GM06990 (cell line): ENCODE measurements around the gene FXYD2.

Experiments used
- DNase-seq: peaks from one replicate; pipeline ENCODE4 v3.0.0-alpha.2; 2011; ENCODE audit not compliant: insufficient read length; ENCODE audit errors: extremely low read depth
- H3K27me3 ChIP-seq: replicated peaks from 2 replicates; pipeline ENCODE4 v1.6.0; 2011; ENCODE audit warnings: low read length; ENCODE audit not compliant: control insufficient read depth, insufficient read depth
- H3K36me3 ChIP-seq: 2 replicates; pipeline ENCODE4 v1.5.1; 2011; ENCODE audit warnings: low read length; ENCODE audit not compliant: control insufficient read depth, insufficient read depth
- H3K4me3 ChIP-seq: replicated peaks from 2 replicates; pipeline ENCODE4 v1.5.1; 2011; ENCODE audit warnings: low read depth, mild to moderate bottlenecking, control low read depth, low read length
- TF ChIP-seq, protein P1 (sequence below): IDR thresholded peaks from 2 replicates; pipeline ENCODE4 v1.5.1; 2011; ENCODE audit warnings: low read length, control low read depth, mild to moderate bottlenecking, inconsistent platforms; ENCODE audit not compliant: insufficient read depth, poor library complexity, severe bottlenecking

Gene FXYD2

DNA sequence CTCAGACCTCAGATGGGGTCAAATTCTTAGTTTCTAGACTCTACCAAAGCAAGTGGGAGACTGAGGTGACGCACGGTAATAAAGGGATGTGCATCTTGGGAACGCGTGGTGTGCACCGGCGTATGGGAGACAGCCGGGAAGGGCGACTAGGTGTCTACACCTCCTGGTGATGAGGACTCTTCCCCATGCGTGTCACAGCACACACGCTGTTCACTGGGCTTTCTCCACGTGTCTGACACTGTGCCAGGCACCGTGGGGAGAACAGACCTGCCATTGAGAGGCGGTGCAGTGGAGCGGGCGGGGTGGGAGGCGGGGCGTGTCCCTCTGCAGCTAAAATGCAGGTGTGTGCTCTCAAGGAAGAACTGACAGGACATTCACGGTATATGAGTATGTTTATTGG lies 46.6 kb upstream of the FXYD2 start:
- no peak for DNase-seq
- Histone ChIP-seq H3K4me3 (no peak overlapping the region), H3K36me3 (no peaks in the 10 kb centered on the region), H3K27me3 (peaks cover 8% of the 10 kb centered on the region)
- TF ChIP-seq, protein P1, sequence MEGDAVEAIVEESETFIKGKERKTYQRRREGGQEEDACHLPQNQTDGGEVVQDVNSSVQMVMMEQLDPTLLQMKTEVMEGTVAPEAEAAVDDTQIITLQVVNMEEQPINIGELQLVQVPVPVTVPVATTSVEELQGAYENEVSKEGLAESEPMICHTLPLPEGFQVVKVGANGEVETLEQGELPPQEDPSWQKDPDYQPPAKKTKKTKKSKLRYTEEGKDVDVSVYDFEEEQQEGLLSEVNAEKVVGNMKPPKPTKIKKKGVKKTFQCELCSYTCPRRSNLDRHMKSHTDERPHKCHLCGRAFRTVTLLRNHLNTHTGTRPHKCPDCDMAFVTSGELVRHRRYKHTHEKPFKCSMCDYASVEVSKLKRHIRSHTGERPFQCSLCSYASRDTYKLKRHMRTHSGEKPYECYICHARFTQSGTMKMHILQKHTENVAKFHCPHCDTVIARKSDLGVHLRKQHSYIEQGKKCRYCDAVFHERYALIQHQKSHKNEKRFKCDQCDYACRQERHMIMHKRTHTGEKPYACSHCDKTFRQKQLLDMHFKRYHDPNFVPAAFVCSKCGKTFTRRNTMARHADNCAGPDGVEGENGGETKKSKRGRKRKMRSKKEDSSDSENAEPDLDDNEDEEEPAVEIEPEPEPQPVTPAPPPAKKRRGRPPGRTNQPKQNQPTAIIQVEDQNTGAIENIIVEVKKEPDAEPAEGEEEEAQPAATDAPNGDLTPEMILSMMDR: no peak

DNA sequence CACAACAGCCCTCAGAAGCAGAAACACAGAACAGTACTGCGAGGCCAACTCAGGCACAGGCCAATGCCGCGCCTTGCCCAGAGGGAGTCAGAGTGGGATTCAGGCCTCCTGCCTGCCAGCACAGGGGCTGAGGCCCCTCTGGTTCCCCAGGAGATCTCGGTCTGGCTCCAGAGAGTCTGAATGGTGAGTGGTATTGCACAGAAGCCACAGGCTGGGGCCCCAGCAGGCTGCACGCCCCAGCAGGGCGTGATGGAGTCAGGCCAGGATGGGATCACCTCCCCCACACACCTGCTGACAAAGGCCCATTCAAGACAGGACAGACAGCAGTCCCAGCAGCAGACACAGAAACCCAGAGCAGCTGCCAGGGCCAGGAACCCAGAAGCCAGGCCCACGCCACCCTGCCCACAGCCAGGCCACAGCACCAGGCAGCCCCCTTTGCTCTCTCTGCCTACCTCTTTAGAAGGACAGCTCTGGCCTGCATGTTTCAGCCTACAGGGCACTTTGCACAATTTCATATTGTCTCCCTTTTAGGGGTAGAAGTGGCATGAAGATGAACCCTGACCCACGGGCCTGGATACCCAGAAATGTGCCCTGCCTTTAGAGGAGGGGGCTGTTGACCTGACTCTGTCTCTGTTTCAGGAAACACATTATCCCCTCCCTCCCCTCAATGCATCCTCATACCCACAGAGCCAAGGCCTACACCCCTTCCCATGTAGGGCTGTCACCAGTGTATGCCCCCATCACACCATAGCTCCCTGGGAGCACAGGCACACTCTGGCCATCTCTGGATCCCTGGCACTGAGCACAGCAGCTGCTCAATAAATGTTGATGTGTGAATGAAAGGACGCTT lies 45.8 kb upstream of the FXYD2 start:
- Histone ChIP-seq H3K27me3 (peaks cover 4% of the 10 kb centered on the region), H3K36me3 (no peaks in the 10 kb centered on the region), H3K4me3 (no peak overlapping the region)
- no peak for DNase-seq
- TF ChIP-seq, protein P1: no peak

DNA sequence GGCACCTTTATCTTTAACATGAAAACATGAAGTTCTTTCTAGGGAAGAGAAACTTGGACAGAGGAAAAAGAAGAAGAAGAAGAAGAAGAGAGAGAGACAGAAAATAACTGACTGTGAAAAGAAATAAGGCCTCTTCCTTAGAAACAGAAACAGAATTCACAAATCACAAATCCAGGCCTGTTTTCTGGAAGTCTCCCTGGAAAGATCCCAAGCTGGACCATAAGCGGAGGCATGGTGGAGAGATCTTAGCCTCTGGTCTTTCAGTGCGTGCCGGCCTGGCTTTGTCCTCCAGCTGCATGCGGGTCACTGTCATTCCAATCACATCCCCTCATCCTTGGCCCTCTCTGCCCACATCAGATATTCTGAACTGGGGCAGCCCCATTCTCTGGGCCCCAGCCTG lies 45.1 kb upstream of the FXYD2 start:
- no peak for DNase-seq
- H3K36me3 ChIP-seq: no peaks in the 10 kb centered on the region
- no peak overlapping the region for H3K4me3 ChIP-seq
- H3K27me3 ChIP-seq: peaks cover 3% of the 10 kb centered on the region
- TF ChIP-seq, protein P1: no peak

DNA sequence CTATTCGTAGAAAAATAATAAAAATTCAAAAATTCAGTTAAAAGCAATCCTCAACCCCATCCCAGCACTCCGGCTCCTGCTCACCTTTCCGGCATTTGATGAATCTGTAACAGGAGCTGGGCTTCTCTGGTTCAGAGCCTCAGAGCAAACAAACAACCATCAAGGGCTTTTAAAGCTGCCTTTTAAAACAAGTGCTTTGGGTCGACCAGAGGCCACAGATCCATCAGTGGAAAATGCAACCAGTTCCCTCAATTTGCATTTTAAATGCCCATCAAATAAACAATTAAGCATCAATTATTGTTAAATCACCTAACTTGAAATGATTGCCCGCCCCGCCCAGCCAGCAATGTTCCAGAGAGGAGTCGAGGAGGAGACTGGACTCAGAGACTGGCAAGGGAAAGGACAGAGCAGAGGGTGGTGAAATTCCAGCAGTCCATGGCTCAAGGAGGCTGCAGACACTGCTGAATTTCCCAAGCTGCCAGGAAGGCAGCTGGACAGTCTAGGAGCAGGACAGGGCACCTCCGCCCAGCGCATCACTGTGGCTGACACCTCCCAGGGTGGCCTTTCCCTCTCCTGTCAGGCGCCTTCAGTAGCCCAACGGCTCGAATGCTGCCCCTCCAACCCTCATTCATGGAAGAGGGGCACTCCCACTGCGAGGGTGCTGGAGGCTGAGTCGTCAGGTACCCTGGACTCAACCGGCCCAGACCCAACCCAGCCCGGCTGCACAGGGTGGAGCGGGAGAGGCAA lies 44.4 kb upstream of the FXYD2 start:
- TF ChIP-seq, protein P1: no peak
- no peak for DNase-seq

DNA sequence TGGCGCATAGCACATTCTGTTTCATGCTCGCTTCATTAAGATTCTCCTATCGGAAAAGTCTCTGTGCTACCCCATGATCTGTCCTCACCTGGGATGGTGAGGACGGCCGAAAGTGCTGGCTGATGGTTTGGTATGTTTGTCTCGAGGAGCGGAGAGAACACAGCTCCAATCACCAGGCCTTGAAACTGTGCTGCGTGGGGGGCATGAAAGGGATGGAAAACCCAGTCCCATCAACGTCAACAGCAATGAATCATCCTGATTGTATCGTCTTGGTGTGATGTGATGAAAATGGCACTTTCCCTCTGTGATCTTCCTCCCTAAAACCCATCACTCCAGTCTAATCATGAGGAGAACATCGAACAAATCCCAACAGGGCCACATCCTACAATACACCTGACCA lies 43.5 kb upstream of the FXYD2 start:
- Histone ChIP-seq H3K27me3 (peaks cover 1% of the 10 kb centered on the region), H3K36me3 (no peaks in the 10 kb centered on the region), H3K4me3 (no peak overlapping the region)
- TF ChIP-seq, protein P1: no peak
- no peak for DNase-seq

More for the DNA sequence above, 44.4 kb upstream of the FXYD2 start:
- Histone ChIP-seq H3K27me3 (peaks cover 3% of the 10 kb centered on the region), H3K36me3 (no peaks in the 10 kb centered on the region), H3K4me3 (no peak overlapping the region)
